Activated CD4-positive, alpha-beta T cell treated with anti-CD3 and anti-CD28 coated beads for 24 hours (primary cell): ENCODE results near the gene PFDN6.

ENCODE experiments used
- DNase-seq, 2 donors: peaks; one replicate each; pipeline ENCODE4 v3.0.0-alpha.2; 2020; ENCODE audit warnings: low read depth in 2 of 2

The PFDN6 gene

DNA sequence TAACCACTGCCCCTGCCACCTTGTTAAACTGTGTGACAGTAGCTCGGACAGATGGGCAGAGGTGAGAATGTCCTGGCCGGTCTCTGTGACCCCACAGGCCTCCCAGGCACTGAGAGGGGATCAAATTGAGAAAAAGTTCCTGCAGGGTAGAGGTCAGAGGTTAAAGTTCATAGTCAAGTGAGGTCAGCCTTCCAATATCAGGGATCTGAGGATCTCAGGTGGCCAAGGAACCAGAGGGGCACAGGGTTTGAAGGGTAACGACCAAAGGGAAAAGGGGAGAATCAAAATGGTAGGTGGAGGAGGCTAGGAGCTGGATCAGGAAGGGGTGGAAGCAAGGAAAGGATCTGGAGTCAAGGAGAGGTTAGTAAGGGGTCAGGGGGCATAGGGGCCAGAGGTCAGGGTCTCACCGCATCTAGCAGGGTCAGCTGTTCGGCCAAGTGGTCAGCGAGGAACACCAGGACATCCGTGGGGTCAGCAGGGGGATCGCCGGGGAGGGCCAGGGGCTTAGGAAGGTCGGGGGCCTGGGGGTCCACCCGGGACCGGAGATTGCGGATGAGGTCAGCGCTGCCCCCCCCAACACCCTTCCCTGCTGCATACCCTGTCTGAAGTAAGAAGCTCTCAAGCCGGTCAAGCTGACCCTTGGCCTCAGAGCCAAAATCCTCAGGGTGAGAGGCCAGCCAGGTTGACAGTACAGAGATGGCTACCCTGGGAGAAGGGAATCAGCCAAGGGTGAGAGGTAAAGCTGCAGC is 6.4 kb downstream of the PFDN6 start:
- no peak for DNase-seq

DNA sequence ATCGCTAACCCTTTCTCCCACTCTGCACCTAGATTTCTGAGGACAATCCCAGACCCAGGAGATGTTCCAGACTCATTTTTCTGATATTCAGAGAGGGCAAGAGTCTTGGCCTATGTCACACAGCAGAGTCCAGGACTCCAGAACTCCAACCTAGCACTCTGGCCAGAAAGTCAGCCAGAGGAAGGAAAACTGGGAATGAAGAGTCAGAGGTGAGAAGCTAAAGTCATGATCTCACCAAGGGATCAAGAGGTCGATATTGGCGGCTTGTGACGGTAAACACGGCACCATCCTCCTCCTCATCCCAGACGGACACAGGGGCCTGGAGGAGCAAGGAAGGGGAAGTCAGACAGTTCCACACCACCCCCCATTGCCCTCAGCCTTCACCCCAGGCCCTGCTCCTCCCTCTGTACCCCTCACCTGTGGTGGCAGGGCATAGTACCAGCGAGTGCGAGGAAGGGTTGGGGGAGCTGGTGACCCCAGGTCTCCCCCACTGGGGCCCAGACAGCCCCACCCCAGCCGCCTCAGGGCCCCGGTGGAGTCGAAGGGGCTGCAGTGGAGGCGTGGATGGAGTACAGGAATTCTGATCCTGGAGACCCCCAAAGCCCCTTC is 7.5 kb downstream of the PFDN6 start:
- DNase-seq: no peak

DNA sequence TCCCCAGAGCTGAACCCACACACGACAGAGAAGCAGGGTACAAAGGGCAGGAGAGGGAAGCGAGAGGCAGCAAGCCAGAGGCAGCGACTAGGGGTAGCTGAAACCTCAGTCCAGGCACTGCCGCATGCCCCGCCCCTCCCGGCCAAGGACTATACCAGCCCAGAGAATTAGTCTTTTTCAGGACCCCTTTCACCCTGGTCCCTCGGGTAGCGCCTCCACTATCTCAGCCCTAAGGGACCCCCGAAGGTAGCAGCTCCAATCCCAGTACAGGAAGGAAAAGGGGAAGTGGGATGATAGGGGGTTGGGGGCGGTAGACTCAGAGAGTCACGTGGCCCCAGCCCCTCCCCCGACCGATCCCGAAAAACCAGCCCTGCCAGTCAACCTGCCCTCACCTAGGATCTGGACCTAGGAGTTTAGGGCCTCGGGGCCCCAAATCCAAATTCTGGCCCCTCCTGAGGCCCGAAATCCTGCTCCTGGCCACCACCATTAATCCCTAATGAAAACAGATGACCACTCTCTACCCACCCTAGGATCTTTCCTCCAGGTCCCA is 8.1 kb downstream of the PFDN6 start:
- no peak for DNase-seq

DNA sequence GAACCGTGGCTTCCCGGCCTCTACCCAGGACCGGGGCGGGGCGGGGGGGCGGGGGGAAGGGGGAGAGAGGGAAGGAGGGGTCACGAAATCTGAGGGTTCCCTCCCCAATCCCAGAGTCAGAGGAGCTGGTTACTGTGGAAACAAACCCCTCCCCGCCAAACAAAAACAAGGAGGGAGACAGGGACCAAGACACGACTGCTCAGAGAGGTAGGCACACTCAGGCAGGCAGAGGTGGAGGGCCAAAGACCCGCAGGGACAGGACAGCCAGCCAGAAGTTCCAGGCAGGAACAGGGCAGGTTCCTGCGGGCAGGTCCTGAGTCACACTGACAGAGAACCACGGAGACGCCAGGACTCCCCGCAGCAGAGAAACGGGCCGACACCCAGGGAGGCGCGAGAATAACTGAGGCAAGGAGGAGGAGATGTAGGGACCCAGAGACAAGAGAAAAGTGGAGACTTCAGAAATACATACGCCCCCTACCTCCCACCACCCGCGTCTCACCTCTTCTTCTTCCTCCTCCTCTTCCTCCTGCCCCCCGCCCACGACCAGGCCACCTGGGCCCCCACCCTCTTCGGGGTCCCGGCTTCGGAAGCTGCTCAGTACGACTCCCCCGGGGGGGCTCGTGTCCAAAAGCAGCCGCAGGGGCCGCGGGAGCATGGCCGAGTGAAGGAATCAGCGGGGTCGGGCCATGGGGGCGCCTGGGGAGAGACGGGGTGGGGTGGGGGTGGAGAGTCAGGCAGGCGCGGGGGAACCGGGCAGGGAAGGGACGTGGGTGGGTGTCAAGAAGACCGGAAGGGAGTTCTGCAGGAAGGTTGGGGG is 8.8 kb downstream of the PFDN6 start:
- DNase-seq: no peak

DNA sequence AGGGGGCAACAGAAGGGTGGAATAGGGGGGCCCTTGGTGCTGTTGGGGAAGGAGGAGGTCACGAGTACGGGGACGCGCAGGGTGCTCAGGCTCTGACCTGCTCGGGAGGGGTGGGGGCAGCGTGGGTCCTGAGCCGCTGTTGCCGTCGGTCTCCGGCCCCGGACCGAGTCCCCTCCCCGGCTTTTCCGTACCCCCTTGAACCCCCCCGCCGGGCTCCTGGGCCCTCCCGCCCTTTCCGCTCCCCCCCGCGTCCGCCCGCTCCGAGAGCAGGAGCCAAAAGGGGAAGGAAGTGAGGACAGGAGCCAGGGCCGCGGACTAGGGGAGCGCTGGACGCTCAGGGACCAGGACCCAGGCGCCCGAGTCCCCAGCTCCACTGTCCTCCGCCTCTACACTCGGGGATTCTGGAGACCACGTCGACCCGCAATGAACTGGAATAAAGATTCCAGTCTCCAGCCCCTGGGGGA is 9.4 kb downstream of the PFDN6 start, which contains the start of gene RGL2:
Gene RGL2 (minus strand): TSS at position 170 of the 464 bp plus-strand sequence. CDS start 332 bp downstream, outside the sequence.
- no peak for DNase-seq

DNA sequence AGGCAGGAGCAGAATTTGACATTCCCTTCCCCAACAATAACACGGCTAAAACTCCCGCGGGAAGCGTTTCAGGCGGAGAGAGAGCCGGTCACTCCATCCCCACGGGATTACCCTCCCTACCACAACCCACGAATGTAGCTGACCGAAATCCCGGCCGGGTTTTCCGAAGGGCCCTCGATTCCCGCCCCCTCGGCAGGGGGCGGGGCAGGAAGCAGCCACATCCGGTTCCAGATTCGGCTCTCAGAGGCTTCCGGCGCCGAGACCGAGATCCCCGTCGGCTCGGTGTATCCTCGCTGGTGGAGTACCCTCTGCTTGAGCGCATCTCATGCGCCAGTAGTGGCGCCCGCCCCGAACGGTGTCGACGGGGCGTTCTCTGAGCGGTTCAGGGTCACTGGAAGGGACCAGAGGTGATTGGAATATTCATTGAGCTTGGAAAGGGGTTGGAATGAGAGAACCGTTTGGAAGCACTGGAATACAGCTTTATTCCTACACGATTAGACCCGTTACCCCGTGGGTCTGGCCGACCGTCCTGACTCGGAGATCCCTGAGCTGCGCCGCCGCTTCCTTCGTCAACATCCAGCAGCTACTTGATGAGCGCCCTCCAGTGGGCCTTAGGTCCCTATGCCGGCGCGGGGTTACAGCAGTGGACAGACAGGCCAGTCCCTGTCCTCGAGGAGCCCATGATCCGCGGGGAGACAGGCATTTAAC is 10.0 kb downstream of the PFDN6 start:
- DNase-seq: peak; percentile 90 to 91

DNA sequence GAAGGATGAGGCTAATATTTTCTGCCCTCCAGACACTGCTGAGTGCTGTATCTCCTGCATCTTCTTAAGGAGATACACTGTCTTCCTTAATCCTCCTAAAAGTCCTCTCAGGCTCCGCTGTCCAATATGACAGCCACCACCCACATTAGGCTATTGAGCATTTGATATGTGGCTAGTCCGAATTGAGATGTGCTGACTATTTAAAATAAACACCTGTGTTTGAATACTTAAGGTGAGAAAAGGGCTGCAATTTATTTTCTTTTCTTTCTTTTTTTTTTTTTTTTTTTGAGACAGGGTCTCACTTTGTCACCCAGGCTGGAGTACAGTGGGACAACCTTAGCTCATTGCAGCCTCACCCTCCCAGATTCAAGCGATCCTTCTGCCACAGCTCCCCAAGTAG is 12.5 kb downstream of the PFDN6 start:
- no peak for DNase-seq

DNA sequence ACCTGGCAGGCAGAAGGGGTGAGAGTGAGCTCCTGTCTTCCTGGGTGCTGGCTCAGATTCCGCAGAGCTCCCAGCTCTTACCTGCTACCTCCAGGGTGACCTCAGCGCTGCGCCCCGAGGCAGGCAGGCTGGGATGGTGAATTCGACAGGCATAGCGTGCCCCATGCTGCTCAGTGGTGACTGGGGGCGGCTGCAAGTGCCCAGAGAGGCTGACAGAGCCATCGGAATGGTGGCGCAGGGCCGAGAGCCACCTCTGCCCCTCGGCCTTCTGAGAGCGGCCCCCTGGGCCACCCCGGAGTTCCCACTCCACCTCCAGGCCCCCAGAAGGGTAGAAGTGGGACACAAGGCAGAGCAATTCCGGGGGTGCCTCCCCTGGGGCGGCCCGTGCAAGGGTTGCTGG is 14.8 kb downstream of the PFDN6 start:
- DNase-seq: no peak

DNA sequence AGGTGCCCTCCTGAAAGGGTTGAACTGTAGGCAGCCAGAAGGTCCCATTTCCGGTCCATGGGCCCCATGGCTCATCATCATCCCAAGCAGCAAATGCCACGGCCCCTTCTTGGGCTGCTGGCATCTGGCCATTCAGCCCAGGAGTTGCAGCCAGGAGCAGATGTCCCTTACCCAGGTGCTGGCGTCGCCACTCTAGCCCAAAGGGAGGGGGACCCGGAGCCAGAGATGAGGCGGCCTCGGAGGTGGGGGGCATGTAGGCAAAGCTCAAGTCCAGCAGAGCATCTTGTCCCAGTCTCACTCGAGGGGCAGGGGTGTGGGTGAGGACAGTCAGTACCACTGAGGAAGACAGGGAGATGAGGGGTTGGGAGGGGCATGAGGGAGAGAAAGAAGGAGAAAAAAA is 15.7 kb downstream of the PFDN6 start:
- DNase-seq: no peak

DNA sequence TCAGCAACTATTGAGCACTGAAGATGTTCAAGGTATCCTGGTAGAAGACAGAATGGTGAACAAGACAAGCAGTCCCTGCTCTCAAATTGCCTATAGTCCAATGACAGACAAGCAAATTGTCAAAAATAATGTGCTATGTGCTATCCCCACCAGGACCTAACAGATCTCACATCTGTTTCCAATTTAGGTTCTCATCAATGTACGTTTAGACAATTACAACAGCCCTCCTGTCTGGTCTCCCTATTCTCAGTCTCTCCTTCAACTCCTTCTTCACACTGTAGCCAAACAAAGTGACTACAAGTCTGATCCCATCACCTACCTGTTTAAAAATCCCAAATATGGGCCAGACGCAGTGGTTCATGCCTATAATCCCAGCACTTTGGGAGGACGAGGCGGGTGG is 17.0 kb downstream of the PFDN6 start:
- no peak for DNase-seq

DNA sequence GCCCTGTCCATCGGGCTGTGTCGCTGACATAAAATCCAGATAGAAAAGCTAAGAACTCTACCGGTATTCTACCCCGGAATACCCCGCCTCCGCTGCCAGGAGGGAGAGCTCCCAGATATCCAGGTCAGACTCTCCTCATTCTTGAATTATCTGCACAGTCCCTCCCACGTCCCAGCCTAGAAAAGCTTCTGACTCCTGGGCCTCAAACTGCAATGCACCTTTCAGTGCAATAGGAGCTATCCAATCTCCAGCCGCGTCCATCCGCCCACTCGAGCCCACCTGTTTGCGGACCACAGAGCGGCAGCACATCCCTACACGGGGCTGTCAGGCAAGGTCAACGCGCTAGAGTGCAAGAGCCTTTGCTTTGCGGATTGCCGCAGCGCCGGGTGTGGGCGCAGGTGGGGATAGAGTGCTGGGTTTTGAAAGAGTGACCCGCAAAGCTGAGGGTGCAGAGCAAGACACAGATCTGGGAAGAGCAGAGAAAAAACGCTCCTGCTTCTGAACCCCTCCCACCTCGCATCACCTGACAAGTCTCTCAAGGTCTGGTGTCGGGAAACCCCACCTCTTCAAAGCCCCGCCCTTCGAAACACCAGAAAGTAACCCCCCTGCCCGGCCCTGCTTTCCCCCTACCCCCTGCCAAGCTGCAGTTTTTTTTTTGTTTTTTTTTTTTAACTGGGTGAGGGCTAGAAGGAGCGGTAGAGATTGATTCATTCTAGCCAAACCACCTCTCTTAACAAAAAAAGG is 23.1 kb downstream of the PFDN6 start:
- peak; percentile 68 for DNase-seq

DNA sequence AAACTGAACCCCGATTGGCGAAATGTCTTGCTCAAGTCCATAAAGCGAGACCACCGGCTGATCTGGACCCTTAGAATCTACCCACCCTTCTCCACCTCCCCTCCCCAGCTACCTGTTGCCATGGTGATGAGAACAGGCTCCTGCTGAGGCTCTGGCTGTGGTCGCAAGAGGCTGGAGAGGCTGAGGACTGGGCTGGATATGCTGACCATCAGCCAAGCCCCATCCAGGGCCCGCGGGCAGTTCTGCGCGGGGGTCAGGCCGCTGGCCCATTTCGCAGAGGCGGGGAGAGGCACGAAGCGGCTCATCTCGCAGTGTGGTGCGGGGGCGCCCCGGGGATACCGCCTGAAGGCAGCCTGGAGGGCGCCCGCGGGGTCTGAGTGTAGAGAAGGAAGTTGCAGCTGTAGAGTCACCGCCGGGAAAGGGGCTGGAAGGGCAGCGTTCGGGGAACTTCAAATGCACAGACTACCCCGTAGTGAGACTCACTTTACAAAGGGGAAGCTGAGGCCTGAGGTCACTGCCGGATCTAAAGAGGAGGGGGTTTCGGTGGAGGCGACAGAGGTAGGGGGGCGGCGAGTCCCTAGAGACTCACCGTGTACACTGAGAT is 23.8 kb downstream of the PFDN6 start:
- peak in 1 of 2 donors; percentile 37 for DNase-seq

DNA sequence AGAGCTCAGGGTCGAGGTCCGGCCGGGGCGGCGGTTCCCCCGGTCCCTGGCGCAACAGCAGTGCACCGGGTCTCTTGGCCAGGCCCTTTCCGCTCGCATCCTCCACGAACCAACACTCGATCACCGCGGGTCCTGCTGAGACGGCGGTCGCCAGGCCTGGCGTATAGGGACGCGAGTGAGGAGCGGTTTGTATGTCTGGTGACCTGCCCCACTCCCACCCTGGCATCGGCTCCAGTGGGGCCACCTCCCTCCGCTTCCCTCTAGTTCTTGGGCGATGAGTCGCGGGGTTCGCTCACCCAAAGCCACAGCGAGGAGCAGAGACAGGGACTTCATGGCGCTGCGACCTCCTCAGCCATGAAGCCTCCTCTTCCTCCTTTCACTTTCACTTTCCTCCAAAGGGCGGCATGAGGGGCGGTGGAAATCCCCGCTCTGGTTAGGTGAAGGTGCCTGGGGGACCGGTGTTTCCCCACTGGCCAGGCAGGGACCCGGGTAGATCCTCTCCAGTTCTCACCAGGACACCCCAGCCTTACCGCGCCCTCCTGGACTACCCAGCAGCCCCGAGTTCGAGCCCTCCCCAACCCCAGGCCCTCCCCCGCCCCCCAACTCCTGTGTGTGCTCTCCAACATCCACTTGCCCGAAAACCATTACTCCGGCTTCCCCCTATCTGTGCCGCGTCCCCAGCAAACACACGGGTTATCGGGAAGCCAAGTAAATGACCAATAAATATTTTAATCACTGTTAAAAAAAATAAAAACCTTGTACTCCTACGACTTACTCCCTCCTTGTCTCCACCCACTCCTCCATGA is 24.5 kb downstream of the PFDN6 start, which contains the start of gene TAPBP:
Gene TAPBP (minus strand): TSS at position 370 of the 806 bp plus-strand sequence. CDS start 37 bp downstream, at position 333.
- peak; percentile 71 to 73 for DNase-seq

DNA sequence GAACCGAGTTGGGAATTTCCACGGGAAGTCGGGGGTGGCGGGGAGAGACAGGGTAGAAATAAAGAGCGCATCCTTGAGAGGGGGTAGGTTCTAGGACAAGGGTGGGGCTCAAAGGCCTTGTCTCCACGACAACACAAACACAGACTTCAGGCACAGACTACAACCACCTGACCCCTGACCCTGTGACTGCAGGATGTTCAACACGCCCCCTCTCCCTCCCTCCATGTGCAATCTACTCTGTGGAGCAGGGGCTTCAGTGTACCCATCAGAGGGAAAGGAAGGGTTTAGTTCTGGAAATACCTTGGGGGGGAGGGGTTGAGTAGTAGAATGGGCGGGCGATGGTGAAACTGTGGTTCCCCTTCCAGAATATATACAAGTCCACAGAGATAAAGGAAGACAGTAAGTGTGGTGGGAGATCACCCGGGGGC is 25.1 kb downstream of the PFDN6 start:
- DNase-seq: peak; percentile 29 to 39

DNA sequence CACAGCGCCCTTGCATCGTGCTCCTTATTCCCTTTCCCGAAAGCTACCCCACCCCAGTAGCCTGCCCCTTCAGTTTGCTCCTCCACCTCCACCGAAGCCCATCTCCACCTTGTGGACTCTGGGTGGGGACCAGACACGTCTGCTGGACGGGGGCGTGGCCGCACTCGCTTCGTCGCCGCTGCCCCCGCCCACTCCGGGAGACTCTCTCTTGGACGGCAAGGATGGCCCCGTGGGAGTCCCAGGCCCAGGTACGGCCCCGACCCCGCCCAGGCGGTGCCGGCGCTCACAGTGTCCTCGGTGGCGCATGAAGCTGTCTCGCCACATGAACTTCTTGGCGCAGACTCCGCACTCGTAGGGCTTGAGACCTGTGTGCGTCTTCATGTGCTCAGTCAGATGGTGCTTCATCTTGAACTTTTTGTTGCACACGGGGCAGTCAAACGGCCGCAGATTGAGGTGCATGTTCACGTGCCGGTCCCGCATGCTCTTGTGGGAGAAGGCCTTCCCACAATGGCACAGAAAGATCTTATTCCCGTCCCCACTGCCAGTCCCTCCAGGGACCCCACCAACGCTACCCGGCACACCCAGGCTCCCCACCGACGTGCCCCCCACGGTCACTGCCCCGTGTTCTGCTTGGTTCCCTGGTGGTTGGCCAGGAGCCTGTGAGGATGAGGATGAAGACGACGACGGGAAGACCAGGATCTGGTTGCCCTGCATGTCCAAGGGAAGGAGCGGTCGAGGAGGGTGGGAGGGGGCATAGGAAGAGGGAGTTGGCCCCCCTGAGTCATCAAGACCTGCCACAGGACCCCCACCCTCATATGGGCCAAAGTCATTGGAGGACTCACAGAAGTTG is 25.8 kb downstream of the PFDN6 start:
- no peak for DNase-seq

DNA sequence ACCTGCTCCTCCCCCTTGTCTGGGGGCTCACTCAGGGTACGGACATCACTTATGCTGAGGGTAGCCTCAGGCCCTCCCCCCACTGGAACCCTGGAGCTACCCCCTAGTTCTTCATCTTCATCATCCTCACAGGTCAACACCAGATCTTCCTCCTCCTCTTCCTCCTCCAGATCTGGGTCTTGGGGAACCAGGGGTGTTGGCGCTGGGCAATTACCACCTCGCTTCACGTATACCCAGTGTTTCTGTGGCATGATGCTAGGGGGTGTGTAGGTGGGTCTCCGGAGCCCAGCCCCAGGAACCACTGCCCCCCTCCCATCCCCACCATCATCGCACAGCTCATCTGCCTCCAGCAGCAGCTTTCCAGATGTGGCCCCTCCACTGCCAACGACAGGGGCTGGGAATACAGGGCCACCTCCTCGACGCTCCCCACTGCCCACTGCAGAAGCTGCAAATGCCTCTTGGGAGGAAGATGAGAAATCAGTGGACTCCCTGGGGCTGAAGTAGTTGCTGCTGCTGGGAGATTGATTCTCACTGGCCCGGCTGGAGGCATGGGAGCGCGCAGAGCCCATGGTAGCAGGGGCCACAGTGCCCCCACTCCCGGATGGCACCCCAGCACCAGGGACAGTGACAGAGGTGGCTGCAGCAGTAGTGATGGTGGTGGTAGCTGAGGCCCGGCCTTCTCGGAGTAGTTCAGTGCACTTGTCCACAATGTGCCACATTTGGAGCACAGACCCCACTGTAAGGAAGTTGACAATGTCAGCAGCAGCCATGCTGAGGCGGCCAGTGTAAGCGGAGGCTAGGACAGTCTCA is 26.6 kb downstream of the PFDN6 start:
- no peak for DNase-seq

DNA sequence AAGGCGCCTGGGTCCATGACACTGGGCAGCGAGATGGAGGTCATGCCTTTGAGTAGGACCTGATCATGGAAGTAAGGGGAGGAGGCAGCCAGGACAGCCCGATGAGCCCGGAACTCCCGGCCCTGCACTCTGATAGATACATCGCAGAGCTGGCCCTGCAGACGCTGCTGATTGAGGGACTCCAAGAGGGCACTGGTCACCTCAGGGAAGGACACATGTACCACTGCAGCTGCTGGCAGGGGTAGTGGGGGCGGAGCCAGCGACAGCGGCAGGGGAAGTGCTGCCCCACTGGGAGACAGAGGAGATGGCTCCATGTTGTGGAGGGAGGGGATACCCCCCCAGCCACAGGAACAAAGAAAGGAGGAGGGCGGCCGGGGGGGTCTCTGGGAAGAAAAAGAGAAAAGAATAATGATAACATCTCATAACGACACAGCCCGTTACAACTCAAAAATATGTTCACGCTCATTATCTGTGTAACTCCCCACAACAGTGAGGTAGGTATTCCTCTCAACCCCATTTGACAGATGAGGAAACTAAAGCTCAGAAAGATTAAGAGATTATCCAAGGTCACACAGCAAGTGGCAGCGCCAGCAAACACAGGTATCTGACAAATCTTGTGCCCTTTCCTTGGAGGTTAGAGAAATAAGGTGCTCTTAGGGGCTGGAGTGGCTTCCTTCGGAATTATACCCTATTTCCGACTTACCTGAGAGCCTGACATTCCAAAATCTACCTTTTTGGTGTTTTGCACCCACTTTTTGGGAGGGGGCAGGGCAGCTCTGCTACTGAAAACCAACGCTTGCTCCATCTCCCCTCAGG is 27.4 kb downstream of the PFDN6 start:
- no peak for DNase-seq
